Heart left ventricle (tissue), 16 donors: Measurements from ENCODE around the gene UBE2Q2. TPM values are rescaled to one million over a fixed set of nuclear protein-coding genes. Genes with fewer than 3 reads are reported as not detected.

Experiments
- ATAC-seq, 4 donors: fragments of 200-7000 bp; cut with Tn5 transposase; one replicate each; pipeline ENCODE4 v1.9.1; 2020 to 2022; ENCODE audit warnings: moderate library complexity in 4 of 4, mild to moderate bottlenecking in 3 of 4, moderate number of reproducible peaks in 1 of 4
- DNase-seq, 5 donors: peaks; one replicate each; pipeline ENCODE4 v3.0.0-alpha.2; 2020
- H3K27ac ChIP-seq, 12 donors: fragments of 200-600 bp; sonication (generic) in 4 of 12; one replicate each; pipeline versions ENCODE4 v1.5.0 to v1.8.0; 2016 to 2022; ENCODE audit warnings: mild to moderate bottlenecking in 2 of 12
- H3K27me3 ChIP-seq, 9 donors: fragments of 200-600 bp; sonication (generic) in 2 of 9; one replicate each; pipeline versions ENCODE4 v1.5.1 to v1.8.0; 2016 to 2022; ENCODE audit warnings: mild to moderate bottlenecking in 3 of 9
- H3K36me3 ChIP-seq, 9 donors: fragments of 200-600 bp; sonication (generic) in 2 of 9; one replicate each; pipeline versions ENCODE4 v1.5.0 to v1.8.0; 2018 to 2022; ENCODE audit warnings: mild to moderate bottlenecking in 2 of 9
- H3K4me1 ChIP-seq, 12 donors: fragments of 200-600 bp; sonication (generic) in 4 of 12; one replicate each; pipeline versions ENCODE4 v1.5.0 to v1.8.0; 2016 to 2022; ENCODE audit warnings: mild to moderate bottlenecking in 3 of 12
- H3K4me3 ChIP-seq, 12 donors: fragments of 200-600 bp; sonication (generic) in 4 of 12; one replicate each; pipeline versions ENCODE4 v1.5.0 to v1.8.0; 2017 to 2022; ENCODE audit warnings: mild to moderate bottlenecking in 9 of 12, moderate library complexity in 4 of 12
- H3K9me3 ChIP-seq, 12 donors: fragments of 200-600 bp; sonication (generic) in 4 of 12; one replicate each; pipeline versions ENCODE4 v1.5.0 to v1.8.0; 2016 to 2022; ENCODE audit warnings: mild to moderate bottlenecking in 1 of 12
- POLR2A ChIP-seq, 2 donors: fragments of 450-650 bp; IDR thresholded peaks; one replicate each; pipeline ENCODE4 v1.6.1; 2017; ENCODE audit warnings: antibody characterized with exemption in 2 of 2, mild to moderate bottlenecking in 2 of 2, moderate library complexity in 2 of 2
- WGBS, 4 donors: extraction: QIAGEN DNeasy Blood & Tissue Kit in 2 of 4; methylation state at CpG; one replicate each; pipeline versions ENCODE4 v1.1.5 to v1.1.7; 2013 to 2018; 5-methylcytosine and 5-hydroxymethylcytosine counted together
- intact Hi-C, 10 donors: fragments of 100-400 bp; cut with DNase I; formaldehyde crosslinking; loops; one replicate each; pipeline versions ENCODE4 v1.11.1 to v1.14.2; 2022
- polyA plus RNA-seq, 2 donors: library from polyadenylated mRNA; stranded (reverse); fragments of 200-250 nt; gene quantifications; one replicate each; pipeline ENCODE4 v1.2.3, GENCODE V29; 2013
- total RNA-seq, 9 donors: library from RNA; depleted of rRNA in 2 of 9; stranded (reverse); fragments of >200 nt in 2 of 9; fragmentation: NEBNext Ultra II Directional in 3 of 9; extraction: Animal tissue kit (Norgen Biotek cat#: 25700) in 3 of 9; gene quantifications; one replicate each; pipeline versions ENCODE4 v1.1.0 to v1.2.4, GENCODE V29; 2016 to 2023
- TF ChIP-seq, protein P1 (sequence below), 12 donors: fragments of 200-600 bp; sonication (generic) in 4 of 12; IDR thresholded peaks; one replicate each; pipeline versions ENCODE4 v1.5.0 to v1.8.0; 2018 to 2022; ENCODE audit warnings: antibody characterized with exemption in 12 of 12, mild to moderate bottlenecking in 5 of 12
- donor health status: ischemic (EF 13 %, LVEDD 7.1; RV severe dilation, severe dysfunction).
- donor health status: healthy with polysubstance abuse.
- donor health status: DM: no; HTN: yes; CAD: no.
- donor health status: DM: no; HTN: no; CAD: no.
- donor health status: ischemic (EF 25% LVEDD 6.9; RV normal size, moderate dysfunction).
- donor health status: ischemic (EF 25% LVEDD 5.7; RV mildly dilated, moderate dysfunction).
- donor health status: healthy.
- donor health status: DM: yes; HTN: yes; CAD: no.
- donor health status: ischemic (EF 35%, LVEDD 5.7; RV mildly dilated, moderate dysfunction).
- donor health status: nonischemic (EF 11% LVEDD 7.7; RV severe dilation, severe dysfunction).
- donor health status: DM: yes; HTN: yes; CAD: no.
- donor health status: PGD.
- donor health status: ischemic (EF 29% LVEDD 5.4; RV normal size, mild dysfunction).
- donor health status: nonischemic (EF 23%, LVEDD 6.1; RV moderate dilation, normal function).

The UBE2Q2 gene
- total and polyA plus RNA-seq, 11 donors, result 13.6 to 39.4 (median 28.4) TPM

GRCh38 chr15:75814794-75815193 is 28.5 kb upstream of the UBE2Q2 start:
- H3K36me3 ChIP-seq, result no peaks in the 10 kb centered on the region
- TF ChIP-seq POLR2A (IDR thresholded peaks at IDR 0.05), result no peak
- TF ChIP-seq, protein P1, sequence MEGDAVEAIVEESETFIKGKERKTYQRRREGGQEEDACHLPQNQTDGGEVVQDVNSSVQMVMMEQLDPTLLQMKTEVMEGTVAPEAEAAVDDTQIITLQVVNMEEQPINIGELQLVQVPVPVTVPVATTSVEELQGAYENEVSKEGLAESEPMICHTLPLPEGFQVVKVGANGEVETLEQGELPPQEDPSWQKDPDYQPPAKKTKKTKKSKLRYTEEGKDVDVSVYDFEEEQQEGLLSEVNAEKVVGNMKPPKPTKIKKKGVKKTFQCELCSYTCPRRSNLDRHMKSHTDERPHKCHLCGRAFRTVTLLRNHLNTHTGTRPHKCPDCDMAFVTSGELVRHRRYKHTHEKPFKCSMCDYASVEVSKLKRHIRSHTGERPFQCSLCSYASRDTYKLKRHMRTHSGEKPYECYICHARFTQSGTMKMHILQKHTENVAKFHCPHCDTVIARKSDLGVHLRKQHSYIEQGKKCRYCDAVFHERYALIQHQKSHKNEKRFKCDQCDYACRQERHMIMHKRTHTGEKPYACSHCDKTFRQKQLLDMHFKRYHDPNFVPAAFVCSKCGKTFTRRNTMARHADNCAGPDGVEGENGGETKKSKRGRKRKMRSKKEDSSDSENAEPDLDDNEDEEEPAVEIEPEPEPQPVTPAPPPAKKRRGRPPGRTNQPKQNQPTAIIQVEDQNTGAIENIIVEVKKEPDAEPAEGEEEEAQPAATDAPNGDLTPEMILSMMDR (IDR thresholded peaks at IDR 0.05), result no peak
- no peaks in the 10 kb centered on the region for H3K9me3 ChIP-seq
- ATAC-seq (no peak), DNase-seq (no peak)
- H3K4me3 ChIP-seq, result no peak overlapping the region
- WGBS, 4 donors, result 88 to 94% (median 92%) methylated on average over 5 of the region's 5 CpGs
- intact Hi-C loops, result loop anchor here in 9 of 10 donors (5.0 to 10.0 kb wide), 5 partner anchors 90 to 330 kb away; partner anchors contain the start of gene FBXO22 (in 2 of the 9)
- no peak overlapping the region for H3K27ac ChIP-seq
- H3K27me3 ChIP-seq, result no peaks in the 10 kb centered on the region
- peaks cover 0 to 12% (median 0%) of the 10 kb centered on the region in 12 donors for H3K4me1 ChIP-seq

DNA sequence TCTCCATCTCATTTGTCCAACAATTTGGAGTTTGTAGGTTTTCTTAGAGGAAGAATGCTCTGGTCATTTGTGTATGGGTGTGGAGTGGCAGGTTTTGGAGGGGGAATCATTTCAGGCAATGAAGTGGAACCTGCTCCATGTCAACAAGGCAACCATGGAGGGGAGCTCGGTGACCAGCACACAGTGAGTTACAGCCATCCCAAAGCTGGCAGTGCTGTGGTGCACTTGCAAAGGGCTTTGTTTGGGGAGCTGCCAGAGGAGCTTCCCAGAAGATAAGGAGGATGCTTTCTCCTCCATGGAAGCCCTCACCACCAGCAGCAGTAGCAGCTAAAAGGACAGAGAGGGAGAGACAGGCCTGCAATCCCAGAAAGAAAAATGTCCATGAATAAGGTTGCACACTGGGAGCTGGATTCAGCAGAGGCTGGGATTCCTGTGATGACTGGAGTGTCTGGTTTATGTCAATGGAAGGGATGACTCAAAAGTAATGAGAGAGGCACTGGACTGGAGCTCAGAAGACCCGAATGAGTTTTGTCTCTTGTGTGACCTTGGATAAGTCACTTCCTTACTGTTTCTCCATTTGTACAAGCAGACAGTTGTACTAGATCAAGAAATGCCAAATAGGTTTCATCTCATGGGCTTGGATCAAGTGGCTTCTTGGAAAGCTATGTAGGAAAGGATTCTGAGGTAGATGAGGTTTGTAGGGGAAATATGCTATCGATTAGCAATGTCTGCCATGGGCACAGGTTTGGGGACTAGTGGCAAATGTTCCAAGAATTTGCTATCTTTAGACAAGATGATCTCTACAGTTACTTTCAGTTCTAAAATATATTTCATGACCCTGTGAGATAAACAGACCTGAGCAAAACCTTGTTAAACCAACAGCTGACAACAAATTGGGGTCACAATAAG is 27.2 kb upstream of the UBE2Q2 start:
- Histone ChIP-seq H3K36me3 (no peaks in the 10 kb centered on the region), H3K27ac (no peak overlapping the region), H3K4me1 (peaks cover 0 to 12% (median 0%) of the 10 kb centered on the region in 12 donors), H3K4me3 (no peak overlapping the region), H3K9me3 (no peaks in the 10 kb centered on the region), H3K27me3 (no peaks in the 10 kb centered on the region)
- no peak for TF ChIP-seq POLR2A (IDR thresholded peaks at IDR 0.05)
- DNase-seq (peak in 1 of 5 donors; percentile 34), ATAC-seq (peak in 2 of 4 donors; percentile 32 to 54)
- intact Hi-C loops, result loop anchor here in 7 of 10 donors (10.0 kb wide), 4 partner anchors 89 to 329 kb away; partner anchors contain the start of gene FBXO22 (in 2 of the 7)
- 70 to 78% (median 75%) methylated on average over 3 of the region's 3 CpGs for WGBS, 4 donors

- H3K27ac ChIP-seq, result peak overlapping the region in 2 of 12 donors; percentile 33 to 50
- H3K27me3 ChIP-seq, result no peaks in the 10 kb centered on the region
- WGBS, 4 donors, result 42 to 58% (median 53%) methylated on average over 6 of the region's 6 CpGs
- no peaks in the 10 kb centered on the region for H3K36me3 ChIP-seq
- peak in 1 of 4 donors; percentile 36 for ATAC-seq
- DNase-seq, result no peak
- intact Hi-C loops, result loop anchor here in 7 of 10 donors (10.0 kb wide), 4 partner anchors 87 to 327 kb away; partner anchors contain the start of gene FBXO22 (in 2 of the 7)
- peak overlapping the region in 9 of 12 donors; percentile 4 to 55 (median 33) for H3K4me3 ChIP-seq
- TF ChIP-seq, protein P1 (IDR thresholded peaks at IDR 0.05), result no peak
- TF ChIP-seq POLR2A (IDR thresholded peaks at IDR 0.05), result no peak
- H3K4me1 ChIP-seq, result peaks cover 0 to 12% (median 0%) of the 10 kb centered on the region in 12 donors
- H3K9me3 ChIP-seq, result no peaks in the 10 kb centered on the region
Measured at GRCh38 chr15:75817138-75817935, 25.9 kb upstream of the UBE2Q2 start.

DNA sequence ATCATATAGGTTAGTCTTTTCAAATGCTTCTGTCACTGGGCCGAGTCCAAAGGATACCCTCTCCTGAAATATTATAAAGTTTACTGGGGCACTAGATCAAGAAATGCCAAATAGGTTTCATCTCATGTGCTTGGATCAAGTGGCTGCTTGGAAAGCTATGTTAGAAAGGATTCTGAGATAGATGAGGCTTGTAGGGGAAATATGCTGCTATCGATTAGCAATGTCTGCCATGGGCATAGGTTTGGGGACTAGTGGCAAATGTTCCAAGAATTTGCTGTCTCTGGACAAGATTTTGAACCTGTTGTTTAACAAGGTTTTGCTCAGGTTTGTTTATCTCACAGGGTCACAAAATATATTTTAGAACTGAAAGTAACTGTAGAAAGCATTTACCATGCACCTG is 23.0 kb upstream of the UBE2Q2 start:
- ATAC-seq (no peak), DNase-seq (no peak)
- H3K9me3 ChIP-seq, result no peaks in the 10 kb centered on the region
- no peak overlapping the region for H3K4me3 ChIP-seq
- H3K27me3 ChIP-seq, result no peaks in the 10 kb centered on the region
- H3K4me1 ChIP-seq, result peaks cover 0 to 12% (median 0%) of the 10 kb centered on the region in 12 donors
- no peak for TF ChIP-seq POLR2A (IDR thresholded peaks at IDR 0.05)
- TF ChIP-seq, protein P1 (IDR thresholded peaks at IDR 0.05), result no peak
- WGBS, 4 donors, result 91 to 98% (median 95%) methylated on average over 2 of the region's 2 CpGs
- intact Hi-C loops, result no loop called here
- no peaks in the 10 kb centered on the region for H3K36me3 ChIP-seq
- no peak overlapping the region for H3K27ac ChIP-seq
